Fibroblast of lung (primary cell): ENCODE results near the gene PUS10.

Source experiments
- CTCF ChIP-seq, 2 donors: IDR thresholded peaks in 1 of 2; conservative IDR thresholded peaks in 1 of 2; 1 replicate in 1 of 2; 2 replicates in 1 of 2; pipeline ENCODE4 v1.5.1; 2011 to 2012; ENCODE audit warnings: low read length in 2 of 2, control low read depth in 1 of 2, inconsistent platforms in 1 of 2, low read depth in 1 of 2, mild to moderate bottlenecking in 1 of 2
- EZH2 ChIP-seq: IDR thresholded peaks from 2 replicates; pipeline ENCODE4 v1.5.1; 2012; ENCODE audit warnings: low read length, control low read depth, mild to moderate bottlenecking; ENCODE audit errors: missing control alignments

- TF ChIP-seq CTCF (conservative IDR thresholded peaks at IDR 0.05 in 1 of 2, IDR thresholded peaks at IDR 0.05 in 1 of 2; ENCODE audit: low read depth in 1 of 2, low read length in 2 of 2) (no peak), EZH2 (no peak)
These were observed 4.7 kb downstream of the PUS10 start for GRCh38 chr2:61013382-61013781.
